ENCODE results near the gene TNFRSF4.

DNA sequence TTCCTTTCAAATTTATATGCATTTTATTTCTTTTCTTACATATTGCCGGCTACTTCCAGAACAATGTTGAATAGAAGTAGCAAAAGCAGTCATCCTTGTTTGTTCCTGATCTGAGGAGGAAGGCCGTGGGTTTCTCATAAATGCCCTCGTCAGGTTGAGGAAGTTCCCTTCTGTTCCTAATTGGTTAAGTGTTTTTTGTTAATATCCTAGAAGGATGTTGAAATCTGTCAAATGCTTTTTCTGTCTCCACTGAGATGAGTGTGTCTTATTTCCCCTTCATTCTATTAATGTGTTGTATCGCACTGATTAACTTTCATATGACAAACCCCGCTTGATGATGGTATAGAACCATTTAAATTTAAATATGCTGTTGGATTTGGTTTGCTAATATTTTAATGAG lies 24.8 kb downstream of the TNFRSF4 start:
- TF ChIP-seq POLR2A (IDR thresholded peaks at IDR 0.05; ENCODE audit: extremely low read depth, insufficient read length), result no peak
- TF ChIP-seq, protein P1, sequence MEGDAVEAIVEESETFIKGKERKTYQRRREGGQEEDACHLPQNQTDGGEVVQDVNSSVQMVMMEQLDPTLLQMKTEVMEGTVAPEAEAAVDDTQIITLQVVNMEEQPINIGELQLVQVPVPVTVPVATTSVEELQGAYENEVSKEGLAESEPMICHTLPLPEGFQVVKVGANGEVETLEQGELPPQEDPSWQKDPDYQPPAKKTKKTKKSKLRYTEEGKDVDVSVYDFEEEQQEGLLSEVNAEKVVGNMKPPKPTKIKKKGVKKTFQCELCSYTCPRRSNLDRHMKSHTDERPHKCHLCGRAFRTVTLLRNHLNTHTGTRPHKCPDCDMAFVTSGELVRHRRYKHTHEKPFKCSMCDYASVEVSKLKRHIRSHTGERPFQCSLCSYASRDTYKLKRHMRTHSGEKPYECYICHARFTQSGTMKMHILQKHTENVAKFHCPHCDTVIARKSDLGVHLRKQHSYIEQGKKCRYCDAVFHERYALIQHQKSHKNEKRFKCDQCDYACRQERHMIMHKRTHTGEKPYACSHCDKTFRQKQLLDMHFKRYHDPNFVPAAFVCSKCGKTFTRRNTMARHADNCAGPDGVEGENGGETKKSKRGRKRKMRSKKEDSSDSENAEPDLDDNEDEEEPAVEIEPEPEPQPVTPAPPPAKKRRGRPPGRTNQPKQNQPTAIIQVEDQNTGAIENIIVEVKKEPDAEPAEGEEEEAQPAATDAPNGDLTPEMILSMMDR (IDR thresholded peaks at IDR 0.05; ENCODE audit: low read depth, low read length), result no peak

Measured in NB4 (cell line).